Left cardiac atrium (tissue), 4 donors: ENCODE results near the gene MED27. TPM values are rescaled to one million over a fixed set of nuclear protein-coding genes. Genes with fewer than 3 reads are reported as not detected.

Experiments used
- ATAC-seq, 2 donors: fragments of 200-7000 bp; cut with Tn5 transposase; one replicate each; pipeline ENCODE4 v1.9.1; 2020; ENCODE audit warnings: mild to moderate bottlenecking in 2 of 2, moderate library complexity in 2 of 2
- DNase-seq: peaks from one replicate; pipeline ENCODE4 v3.0.0-alpha.2; 2020
- intact Hi-C, 2 donors: fragments of 100-400 bp; cut with DNase I; formaldehyde crosslinking; loops; one replicate each; pipeline versions ENCODE4 v1.14.1 to v1.15.1; 2022 to 2023
- total RNA-seq, 2 donors: library from RNA; stranded (reverse); fragmentation: NEBNext Ultra II Directional; extraction: Animal tissue kit (Norgen Biotek cat#: 25700); gene quantifications; one replicate each; pipeline ENCODE4 v1.2.1, GENCODE V29; 2021
- donor health status: DM: no; HTN: yes; CAD: no.
- donor health status: DM: no; HTN: yes; CAD: no; lungs with severe emphysema.
- donor health status: DM: yes; HTN: yes; CAD: no.
- donor health status: Dilated cardiomyopathy.

The MED27 gene
- total RNA-seq, 2 donors from 2014 or later, result 15.0 to 21.2 TPM

DNA sequence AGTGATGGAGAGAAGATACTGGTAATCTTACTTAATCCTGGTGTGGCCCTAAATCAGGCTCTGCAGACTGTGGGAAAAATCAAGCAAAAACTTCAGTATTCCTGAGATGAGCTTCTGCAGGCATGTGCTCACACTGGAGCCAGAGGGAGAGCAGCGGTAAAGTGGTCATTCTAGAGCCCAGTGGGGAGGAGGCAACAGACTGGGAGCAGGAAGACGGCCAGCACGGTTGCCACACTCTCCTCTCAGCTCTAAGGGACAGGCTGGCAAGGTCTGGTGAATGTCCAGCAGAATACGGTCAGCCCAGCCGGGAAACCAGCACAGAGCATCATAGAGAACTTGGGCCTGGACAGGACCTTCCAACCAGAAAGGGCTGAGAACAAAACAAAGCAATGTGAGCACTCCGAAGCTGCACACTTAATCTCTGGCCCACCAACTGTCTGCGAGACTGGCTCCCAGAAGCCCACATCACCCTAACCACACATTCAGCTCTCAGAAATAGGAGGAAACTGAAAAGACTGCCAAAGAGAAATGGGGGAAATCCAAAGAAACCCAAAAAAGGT is 30.3 kb downstream of the MED27 start:
- ATAC-seq (peak; percentile 39 to 82), DNase-seq (no peak)
- intact Hi-C loops, result no loop called here

DNA sequence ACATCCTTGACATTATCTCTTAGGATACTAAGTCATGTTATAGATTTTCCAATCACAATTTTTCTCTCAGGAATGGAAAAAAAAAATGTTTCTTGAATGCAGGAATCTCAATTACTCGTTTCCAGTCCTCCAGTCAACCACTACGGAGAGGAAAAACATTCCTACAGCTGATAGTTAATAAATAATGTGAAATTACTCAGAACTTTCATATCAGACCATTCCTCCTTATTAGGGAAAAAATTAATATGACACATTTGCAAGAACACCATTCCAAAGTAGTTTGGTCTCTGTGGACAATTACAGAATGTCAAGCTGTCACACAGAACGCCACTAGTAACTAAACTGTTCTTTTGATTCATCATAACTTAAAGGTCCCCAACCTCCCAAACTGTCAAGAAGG is 31.5 kb downstream of the MED27 start:
- intact Hi-C loops, result no loop called here

DNA sequence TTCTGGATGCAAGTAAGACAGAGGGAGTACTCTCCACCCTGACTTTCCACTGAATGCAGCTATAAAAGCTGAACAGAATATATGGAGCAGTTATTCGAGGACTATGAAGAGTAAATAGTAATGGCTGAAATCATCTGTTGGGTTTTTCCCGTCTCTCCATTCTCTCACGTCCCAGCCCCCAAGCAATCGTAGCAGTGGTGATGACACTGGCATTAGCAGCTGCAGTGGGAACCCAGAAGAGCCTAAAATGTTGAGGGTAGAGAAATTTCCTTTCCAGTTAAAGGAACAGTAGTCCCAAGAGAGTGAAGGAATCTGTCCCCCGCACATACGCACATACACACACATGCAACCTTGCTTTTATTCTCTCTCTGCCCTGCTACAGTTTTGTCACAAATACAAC is 33.2 kb downstream of the MED27 start:
- no peak for ATAC-seq

More for the DNA sequence above, 31.5 kb downstream of the MED27 start:
- ATAC-seq (no peak), DNase-seq (no peak)

DNA sequence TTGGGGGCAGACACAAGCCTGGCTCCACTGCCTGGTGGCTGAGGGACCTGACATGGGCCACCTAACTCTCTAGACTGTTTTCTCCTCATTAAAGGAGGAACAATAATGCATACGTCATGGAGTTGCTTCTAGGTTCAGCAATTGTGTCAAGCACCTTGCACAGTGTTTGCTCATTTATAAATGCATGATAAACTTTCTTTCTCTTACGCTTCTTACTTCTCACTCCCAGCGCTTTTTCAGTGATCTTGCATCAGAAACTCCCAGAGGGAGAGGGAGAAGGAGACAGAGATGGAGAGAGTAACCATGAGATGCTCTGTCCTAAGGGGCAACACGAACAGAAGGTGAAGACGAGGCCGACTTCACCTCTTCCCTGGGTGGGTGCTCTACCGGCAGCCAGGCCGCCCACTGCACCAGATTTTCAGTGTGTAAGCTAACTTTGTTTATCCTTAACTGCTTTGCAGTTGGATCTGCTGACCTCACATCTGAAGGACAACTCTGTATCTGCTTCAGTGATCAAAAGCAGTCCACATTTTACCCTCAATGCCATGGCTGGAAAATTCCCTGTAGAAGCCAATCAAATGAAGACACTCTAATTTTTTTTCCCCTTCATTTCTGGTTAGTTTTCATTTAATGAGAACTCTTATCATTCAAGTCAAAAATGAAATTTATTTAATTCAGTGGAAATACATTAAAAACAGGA is 35.3 kb downstream of the MED27 start:
- intact Hi-C loops, result no loop called here
- no peak for DNase-seq
- no peak for ATAC-seq

More for the DNA sequence above, 33.2 kb downstream of the MED27 start:
- DNase-seq, result no peak
- intact Hi-C loops, result no loop called here

DNA sequence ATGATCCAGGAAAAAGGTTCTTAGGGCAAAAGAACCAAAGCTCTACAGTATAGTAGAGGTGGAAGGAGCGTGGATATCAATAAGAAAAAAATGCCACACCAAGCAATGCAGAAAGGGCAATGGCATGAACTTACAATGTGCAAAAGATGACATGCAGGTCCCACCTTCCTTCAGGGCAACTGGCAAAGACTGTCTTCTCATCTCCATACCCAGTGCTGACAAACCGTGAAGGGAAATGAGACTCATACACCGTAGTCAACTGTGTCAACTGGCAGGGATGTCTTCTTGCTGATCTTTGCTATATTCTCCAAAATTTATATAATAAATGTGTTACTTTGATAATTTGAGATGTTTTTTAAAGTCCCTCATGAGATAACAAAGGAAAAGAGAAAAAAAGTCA is 36.0 kb downstream of the MED27 start:
- no peak for ATAC-seq
- intact Hi-C loops, result no loop called here
- no peak for DNase-seq

DNA sequence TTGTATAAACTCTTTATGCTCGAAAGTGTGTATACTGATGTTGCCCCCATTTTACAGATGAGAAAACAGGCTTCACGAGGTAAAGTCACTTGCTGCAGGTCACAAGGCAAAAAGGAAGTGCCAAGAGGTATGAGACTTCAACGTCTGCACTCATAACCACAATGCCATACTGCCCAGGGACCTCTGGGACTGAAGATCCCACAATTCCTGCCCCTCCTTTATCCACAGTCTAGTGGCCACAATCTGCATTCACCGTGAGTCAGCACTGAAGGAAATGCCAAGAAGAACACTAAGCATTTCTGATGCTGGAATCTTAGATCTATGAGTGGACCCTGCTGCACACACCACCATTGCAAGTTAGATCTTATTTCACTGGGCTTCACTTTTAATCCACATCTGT is 37.3 kb downstream of the MED27 start:
- intact Hi-C loops, result no loop called here
- DNase-seq (no peak), ATAC-seq (peak in 1 of 2 donors; percentile 57)

DNA sequence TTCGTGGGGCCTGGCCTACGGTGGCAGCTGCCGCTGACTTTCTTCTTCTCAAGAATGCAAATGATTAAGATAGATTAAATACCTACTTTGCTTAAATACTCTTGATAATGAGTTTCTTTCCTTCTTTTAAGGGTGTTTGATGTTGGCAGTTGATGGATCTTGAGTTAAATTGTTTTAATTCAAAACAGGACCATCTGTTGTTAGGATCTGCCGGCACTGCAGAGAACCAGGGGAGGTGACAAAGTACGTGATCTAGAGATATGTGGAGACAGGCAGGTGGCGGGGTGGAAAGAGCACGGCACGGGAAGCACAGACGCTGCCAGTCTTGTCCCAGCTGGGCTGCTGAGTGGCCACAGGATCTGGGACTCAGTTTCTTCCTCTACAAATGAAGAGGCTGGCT is 37.9 kb downstream of the MED27 start:
- no peak for DNase-seq
- ATAC-seq, result no peak
- intact Hi-C loops, result no loop called here

DNA sequence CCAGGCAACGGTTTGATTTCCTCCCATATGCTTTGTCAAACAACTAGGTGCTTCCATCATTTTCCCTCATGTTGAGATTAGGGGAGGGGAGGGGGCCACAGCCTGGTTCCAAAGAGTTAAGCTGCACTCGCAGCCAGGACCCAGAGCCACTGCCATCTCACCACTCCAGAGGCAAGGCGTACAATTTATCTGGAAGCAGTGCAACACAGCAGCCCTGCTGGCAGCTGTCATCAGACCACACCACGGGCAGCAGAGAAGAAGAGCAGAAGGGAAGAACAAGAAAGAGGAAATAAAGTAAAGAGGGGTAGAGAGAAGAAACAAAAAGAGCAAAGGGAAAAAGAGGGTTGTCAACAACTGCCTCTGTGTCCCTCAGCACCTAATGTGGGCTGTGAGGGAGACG is 38.9 kb downstream of the MED27 start:
- intact Hi-C loops, result no loop called here
- ATAC-seq (peak in 1 of 2 donors; percentile 47), DNase-seq (no peak)

DNA sequence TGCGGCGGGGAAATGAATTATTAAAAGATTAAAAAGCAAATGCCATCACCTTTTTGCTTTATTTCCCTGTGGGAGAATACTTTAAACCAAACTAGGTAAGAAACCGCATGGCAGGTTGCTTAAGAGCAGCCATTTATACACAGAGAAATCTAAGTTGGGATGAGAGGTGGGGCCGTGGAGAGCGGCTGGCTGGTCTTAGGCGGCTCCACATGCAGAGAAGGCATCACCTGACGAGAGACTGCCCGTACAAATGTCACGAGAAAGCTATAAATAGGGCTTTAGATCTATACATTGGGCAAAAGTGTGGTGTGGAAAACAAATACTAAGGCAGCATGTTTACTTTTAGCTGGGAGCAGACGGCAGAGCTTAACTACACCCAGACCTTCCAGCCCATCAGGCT is 39.4 kb downstream of the MED27 start:
- no peak for ATAC-seq
- no peak for DNase-seq
- intact Hi-C loops, result no loop called here

DNA sequence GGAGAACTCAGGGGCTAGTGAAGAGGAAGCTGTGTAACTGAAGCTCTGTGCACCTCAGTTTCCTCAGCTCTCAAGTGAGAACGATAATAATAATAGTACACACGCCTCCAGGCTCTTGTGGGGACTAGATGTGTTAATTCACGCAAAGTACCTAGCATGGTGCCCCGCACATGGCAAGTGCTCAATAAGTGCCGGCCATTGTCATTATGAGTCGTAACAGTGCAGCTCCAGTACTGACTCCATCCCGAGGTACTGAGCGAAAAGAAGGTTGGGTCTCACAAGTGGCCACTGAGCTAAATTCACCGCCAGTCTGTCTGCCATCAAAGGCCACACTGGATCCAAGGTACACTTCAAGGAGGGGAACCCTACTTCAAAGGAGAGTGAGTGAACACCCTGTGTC is 40.4 kb downstream of the MED27 start:
- no peak for ATAC-seq
- intact Hi-C loops, result no loop called here
- DNase-seq, result no peak

DNA sequence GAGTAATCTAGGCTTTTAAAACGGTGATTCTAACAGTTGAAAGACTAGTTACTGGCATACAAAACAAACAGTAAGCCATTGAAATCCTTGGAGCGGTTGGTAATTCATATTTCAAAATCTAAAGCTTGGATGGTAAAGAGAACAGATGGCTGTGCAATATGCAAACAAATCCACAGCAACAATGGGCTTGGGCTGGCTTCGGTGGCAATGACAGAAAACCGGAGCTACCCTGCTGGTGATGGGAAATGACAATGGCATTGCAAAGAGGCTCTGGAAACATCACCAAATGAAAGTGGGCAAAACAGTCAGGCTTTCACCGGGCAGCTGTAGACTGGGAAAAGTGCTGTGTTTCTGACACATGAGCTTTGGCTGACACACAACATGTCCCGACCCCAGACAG is 42.2 kb downstream of the MED27 start:
- intact Hi-C loops, result no loop called here
- ATAC-seq (no peak), DNase-seq (no peak)

DNA sequence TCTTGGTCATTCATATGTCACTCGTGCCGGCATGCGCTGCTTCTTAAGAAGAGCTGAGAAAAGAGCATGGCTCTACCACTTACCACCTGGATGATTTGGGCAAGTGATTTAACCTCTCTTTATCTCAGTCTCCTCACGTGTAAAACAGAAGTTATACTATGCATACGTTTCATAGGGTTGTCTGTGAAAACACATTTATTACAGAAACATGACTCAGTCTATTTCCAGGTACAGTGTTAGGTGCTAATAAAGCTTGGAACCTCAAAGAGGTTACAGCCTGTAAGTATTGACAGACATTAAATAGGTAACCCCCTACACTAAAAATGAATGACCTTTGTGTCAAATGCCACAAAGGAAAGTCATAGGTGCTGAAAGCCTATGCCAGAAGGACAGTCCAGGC is 43.1 kb downstream of the MED27 start:
- ATAC-seq, result no peak
- intact Hi-C loops, result no loop called here
- no peak for DNase-seq

DNA sequence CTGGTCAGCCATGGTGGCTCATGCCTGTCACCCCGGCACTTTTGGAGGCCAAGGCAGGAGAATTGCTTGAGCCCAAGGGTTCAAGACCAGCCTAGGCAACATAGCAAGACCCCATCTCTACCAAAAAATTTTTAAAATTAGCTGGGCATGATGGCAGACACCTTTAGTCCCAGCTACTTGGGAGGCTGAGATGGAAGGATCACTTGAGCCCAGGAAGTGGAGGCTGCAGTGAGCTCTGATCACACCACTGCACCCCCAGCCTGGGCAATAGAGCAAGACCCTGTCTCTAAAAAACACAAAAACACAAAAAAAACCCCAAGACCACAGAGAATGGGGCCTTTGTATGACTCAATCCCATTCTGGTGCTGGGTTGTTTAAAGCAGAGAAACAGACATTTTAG is 44.0 kb downstream of the MED27 start:
- DNase-seq (no peak), ATAC-seq (no peak)
- intact Hi-C loops, result no loop called here

DNA sequence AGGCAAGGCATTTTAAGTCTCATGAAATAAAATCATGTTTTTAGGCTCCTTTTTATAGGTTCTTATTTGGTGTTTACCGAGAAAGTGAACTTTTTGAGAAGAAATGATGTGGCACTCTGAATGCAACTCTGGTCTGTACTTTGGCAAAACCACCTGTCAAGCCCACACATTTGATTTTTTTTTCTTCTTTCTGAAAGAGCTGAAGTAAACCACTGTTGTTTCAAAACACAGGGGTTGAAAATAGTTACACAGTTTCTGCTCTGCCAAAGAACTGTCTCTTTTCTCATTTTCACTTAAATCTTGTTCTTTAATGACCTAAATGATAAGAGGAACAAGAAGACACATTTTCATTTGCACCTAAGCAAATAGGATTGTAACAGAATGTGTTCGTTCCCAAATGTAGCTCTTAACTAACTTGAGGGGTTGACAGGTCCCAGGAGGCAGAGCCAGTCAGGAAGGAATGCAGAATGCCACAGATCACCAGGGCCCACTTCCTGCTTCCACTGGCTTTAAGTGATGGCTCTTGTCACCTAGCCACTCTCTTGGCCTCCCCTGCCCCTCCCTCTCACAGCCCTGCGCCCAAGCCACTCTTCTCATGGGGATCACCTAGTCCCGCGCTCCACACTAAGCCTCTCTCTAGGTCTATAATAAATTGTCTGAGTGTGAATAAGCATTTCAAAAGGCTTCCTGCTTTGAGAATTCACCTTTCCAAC is 47.3 kb downstream of the MED27 start:
- ATAC-seq, result peak; percentile 72 to 89
- intact Hi-C loops, result no loop called here
- no peak for DNase-seq

DNA sequence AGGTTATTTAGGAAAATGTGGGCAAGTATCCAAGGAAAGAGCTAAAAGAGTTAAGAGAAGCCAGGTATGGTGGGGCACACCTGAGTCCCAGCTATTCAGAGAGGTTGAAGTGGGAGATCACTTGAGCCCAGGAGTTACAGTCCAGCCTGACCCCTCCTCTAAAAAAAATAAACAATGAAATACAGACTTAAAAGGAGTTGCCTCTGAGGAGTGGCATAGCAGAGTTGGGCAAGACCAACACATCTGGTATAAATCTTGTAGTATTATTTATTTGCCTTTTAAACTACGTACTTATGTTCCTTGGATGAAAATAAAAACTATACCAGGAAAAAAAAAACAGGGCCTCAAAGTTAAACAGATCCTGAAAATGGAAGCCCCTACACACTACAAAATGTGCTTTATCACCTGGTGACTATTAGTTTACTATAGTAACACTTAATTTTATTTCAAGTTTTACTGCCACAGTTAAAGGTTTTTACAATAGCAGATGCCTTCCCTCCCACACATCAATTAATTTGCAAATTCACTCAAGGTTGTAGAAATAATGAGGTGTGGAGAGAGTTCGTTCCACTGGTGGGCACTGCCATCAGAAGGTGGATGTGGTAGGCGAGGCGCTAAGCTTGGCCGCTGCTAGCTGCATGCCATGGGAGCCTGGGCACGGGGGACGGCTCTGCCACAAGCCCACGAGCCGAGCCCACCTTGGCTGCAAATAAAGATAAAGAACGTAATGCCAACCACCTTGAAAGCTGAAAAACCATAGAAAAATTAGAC is 48.0 kb downstream of the MED27 start:
- DNase-seq (no peak), ATAC-seq (peak in 1 of 2 donors; percentile 48)

DNA sequence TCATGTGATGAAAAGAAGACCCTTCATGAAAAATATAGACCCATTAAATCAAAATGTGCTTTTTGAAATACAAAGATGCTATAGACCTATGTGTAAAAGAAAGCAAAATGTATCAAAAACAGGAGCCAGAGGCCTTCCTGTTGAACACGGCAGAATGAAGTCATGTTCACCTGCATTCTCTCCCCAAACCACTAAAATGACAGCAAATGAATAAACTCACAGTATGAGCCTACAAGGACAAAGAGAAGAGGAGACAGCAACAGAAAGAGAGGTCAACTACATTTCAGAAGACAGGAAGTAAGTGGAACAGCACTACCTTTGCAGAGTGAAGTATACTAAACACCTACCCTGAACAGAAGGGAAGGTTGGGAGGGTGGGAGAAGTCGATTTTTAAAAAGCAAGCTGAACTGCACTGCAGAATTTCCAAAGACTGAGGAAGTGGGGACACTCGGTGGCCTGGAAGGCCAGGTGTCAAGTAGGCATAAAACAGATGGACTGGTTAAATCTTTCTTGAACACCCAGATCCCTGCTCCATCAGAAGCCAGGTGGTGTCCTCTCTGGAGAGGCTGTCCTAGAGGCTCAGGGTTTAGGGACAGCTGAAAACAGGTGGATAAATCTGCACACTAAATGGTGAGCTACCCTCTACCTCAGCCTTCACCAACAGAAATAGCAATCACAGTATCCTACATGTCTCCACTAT is 48.9 kb downstream of the MED27 start:
- DNase-seq (no peak), ATAC-seq (no peak)
- intact Hi-C loops, result no loop called here

More for the DNA sequence above, 48.0 kb downstream of the MED27 start:
- intact Hi-C loops, result no loop called here

DNA sequence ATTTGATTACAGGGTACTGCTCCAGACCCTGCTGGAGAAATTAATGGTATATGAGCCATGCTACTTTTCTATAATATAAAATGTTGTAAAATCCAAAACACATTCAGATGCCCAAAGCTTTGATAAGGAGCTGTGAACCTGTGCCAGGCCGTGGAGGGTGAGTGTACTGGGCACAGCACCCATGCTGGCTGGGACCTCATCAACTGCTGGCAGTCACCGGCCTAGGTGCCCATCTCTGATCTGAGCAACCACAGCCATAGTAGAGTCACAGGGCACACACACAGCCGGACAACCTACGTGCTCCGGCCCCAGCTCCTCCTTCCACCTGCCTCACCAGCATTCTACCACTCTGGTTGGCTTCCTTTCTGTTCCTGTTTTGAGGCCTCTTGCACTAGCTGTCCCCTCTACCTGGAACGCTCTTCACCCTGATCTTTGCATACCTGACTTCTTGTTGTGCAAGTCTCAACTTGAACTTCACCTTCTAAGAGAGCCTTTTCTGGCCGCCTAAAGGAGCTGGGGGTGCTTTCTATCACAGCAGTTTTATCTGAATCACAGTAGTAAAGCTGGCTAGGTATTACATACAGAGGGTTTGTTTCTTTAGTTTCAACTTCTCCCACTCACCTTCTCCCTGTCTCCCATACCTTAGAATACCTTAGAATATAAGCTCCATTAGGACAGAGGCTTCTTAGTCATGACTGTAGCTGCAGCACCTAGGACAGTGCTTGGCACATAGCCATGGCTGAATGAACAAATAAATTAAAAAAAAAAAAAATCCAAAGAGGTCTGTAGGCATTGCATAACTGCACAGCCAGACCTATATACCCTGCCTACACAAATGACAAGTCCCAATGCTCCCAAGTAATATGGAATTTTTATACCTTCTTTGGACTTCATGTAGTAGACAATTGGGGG is 51.7 kb downstream of the MED27 start:
- intact Hi-C loops, result no loop called here
- ATAC-seq (peak in 1 of 2 donors; percentile 57), DNase-seq (no peak)

DNA sequence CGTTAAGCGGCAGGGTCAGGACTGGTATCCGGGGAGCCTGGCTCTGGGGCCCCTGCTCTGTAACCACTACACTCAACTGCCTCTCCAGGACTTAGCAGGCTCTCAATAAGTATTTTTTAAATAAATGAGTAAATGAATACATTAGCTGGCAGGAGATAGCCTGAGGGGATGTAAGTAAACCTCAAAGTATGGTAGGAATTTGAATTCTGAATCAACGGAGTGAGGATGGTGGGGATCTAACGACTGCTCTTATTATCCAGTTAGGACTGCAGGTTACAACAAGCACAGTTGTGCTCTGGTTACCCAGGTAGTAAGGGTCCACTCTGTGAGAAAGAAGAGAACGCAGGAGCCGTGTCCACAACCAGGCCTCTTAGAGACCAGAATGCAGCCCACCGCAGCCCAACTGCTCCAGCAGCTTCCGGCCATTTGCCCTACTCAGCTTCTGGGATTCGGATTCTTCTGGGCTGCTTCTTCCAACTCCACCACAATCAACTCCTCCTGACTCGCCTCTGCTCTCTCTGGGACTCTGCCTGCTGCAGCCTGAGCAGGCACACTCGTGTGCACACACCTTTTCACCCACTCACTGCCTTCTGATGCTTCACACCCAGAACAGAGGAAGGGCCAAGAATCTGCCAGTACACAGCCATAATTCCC is 52.6 kb downstream of the MED27 start:
- DNase-seq (no peak), ATAC-seq (no peak)
- intact Hi-C loops, result no loop called here
